CD4-positive, alpha-beta T cell treated with Interleukin-12 subunit alpha and Interleukin-12 subunit beta, for 1 hour (primary cell): ENCODE measurements around the gene BMP5.

Source experiments
- DNase-seq: peaks from one replicate; pipeline ENCODE4 v3.0.0-alpha.2; 2020

BMP5 gene

GRCh38 chr6:55870181-55870813 is 5.1 kb downstream of the BMP5 start:
- DNase-seq = no peak

DNA sequence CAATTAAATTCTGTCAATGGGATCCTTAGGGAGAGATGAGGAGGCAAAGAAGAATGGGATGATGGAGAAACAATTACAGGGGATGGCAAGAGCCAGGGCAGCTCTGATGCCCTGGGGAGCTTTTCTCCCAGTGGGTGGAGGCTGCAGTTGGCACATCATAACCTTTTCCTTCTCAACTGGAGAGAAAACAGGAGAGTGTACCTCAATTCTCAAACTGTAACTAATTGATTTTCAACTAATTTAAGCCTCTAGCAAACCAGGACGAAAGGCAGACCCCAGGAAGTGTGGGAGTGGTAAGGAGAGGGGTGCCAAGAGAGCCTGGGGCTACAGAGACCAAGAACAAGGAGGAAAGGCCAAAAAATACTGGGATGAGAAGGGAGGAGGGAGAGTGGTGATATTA is 5.7 kb downstream of the BMP5 start:
- DNase-seq = no peak

GRCh38 chr6:55868771-55869479 is 6.5 kb downstream of the BMP5 start:
- no peak for DNase-seq

GRCh38 chr6:55868176-55868575 is 7.2 kb downstream of the BMP5 start:
- no peak for DNase-seq

GRCh38 chr6:55866128-55866527 is 9.3 kb downstream of the BMP5 start:
- no peak for DNase-seq

DNA sequence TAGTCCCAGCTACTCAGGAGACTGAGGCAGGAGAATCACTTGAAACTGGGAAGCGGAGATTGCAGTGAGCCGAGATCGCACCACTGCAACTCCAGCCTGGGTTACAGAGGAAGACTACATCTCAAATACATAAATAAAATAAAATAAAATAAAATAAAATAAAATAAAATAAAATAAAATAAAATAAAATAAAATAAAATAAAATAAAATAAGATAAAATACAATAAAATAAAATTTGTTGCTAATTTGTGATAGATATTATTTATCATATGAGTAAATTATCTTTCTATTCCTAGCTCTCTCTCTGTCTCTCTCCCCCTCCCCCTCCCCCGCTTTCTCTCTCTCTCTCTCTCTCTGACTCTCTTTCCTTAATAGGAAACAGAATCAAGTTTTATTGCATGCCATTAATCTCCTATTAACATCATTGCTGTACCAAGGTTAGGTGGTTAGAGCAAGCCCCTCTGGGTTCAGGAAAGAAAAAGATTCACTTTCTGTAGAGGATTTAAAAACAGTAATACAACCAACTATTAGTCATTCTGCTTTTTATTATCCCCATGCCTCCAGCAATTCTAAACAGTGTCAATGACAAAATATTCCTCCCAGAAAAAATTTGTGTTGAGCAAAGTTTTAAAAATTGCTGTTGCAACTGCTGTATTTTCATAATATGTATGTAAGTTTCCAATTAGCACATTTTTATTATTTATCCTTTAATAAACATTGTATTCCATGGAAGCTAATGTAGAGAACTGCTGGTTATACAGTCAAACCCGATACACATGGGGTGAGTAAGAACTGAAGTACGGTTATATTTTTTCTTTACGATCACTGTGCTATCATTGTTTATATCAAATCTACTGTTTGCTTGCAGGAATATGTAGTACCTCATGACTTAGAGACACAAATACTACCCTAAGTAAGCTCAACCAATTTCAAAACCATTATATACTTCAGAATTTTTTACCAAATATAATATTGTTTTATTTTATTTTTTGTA is 22.1 kb downstream of the BMP5 start:
- DNase-seq = no peak

DNA sequence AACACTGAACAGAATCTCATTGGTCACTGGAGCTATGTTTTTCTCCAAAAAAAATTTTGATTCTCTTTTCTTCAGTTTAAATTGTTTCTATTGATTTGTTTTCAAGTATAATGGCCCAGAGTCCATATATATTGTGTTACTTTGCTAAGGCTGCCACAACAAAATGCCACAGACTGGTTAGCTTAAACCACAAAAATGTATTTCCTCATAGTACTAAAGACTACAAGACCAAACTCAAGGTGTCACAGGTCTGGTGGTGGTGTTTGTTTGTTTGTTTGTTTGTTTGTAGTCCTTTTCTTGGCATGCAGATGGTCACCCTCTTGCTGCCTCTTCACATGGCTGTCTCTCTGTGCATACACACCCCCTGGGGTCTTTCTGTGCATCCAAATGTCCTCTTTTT is 34.0 kb downstream of the BMP5 start:
- DNase-seq = no peak

GRCh38 chr6:55839080-55839479 is 36.3 kb downstream of the BMP5 start:
- no peak for DNase-seq

GRCh38 chr6:55836945-55837344 is 38.4 kb downstream of the BMP5 start:
- no peak for DNase-seq

- no peak for DNase-seq
Observed at GRCh38 chr6:55836481-55836880, 38.9 kb downstream of the BMP5 start.

GRCh38 chr6:55835220-55835619 is 40.2 kb downstream of the BMP5 start:
- DNase-seq = no peak

GRCh38 chr6:55833284-55833683 is 42.1 kb downstream of the BMP5 start:
- DNase-seq = no peak

GRCh38 chr6:55827818-55828522 is 47.4 kb downstream of the BMP5 start:
- DNase-seq = no peak

DNA sequence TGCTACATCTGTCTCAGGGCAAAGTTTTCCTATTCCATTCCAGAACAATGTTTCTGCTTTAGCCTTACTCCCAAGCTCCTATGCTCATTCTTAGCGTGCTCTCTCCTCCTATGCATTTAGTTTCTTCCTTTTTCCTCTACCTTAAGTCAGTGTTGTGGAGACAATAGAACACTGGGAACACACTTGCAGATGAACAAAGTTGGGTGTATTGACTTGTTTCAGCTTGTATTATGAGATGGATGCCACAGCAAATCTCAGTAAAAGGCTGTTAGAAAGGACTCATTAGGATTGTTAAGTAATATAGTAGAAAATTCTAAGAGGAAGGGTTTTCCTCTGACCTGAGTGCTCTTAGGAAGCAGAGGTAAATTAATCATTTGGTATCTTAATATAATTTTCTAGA is 48.4 kb downstream of the BMP5 start:
- no peak for DNase-seq

- no peak for DNase-seq
Observed at GRCh38 chr6:55825402-55826051, 49.9 kb downstream of the BMP5 start.

GRCh38 chr6:55822815-55823214 is 52.6 kb downstream of the BMP5 start:
- DNase-seq = no peak

DNA sequence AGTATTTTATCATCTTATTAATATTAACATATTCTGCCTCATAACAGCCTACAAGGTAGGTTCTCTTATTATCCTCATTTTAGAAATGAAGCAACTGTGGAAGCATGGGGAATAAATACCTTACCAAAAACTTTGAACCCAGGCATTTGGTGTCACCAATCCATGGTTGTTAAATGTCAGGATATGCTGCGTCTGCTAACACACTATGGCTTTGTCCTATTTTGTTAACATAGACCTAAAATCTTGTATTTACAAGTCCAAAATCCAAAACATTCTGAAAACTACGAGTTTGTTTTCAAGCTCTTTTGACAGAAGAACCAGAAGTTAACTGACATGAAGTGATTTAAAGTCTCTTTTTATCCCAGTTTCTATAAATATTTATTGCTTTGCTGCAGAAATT is 53.4 kb downstream of the BMP5 start:
- DNase-seq = no peak

- DNase-seq = no peak
Observed at GRCh38 chr6:55820696-55821095, 54.7 kb downstream of the BMP5 start.

DNA sequence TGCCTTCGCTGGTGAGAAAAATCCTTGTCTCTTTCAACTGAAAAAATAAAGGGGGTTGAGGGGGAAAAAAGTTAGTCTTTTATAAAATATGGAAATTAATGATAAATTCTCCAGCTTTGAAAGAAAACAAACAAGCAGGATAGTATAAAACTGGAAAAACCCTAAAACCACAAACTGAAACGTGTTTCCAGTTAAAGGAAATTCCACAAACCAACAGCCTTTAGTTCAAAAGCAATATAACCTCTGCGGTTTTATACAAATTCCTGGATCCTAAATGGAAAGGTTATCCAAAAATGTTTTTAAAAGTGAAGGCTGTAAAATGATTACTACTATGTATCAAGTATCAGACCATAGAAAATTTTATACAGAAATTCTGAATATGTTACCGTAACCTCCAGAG is 55.6 kb downstream of the BMP5 start:
- no peak for DNase-seq

DNA sequence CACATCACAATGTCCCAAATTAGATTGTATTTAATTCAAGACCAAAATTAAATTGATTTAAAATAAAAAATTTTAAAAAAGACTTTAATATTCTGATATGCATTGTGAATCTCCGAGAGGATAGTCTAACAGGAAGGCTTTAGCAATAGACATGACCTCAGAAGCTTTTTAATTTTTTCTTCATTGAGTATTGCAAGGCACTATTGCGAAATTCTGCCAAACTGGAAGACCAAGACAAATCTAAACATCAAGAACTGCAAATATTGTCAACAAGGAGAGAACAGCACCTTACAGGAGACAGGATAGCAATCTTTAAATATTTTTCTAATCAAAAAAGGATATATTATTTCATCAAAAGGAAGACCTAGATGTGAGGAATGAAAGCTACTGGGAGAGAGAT is 56.9 kb downstream of the BMP5 start:
- no peak for DNase-seq

- DNase-seq = no peak
Observed at GRCh38 chr6:55812509-55812908, 62.9 kb downstream of the BMP5 start.

DNA sequence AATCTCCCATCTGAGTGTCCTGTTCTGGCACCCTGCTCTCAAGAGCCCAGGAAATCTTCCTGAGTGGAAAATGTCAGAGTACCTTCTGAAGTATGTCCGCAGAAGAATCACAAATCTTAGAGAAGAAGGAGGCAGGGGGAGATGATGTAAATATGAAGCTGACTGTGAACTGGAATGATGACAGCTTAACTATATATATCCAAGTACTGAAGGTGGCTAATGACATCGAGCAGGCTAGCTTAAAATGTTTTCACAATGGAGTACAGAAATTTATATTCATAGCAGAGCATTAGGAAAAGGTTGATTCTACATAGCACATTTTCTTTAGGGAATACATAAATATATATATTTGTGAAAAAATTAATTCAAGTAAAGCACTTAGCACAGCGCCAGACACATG is 64.3 kb downstream of the BMP5 start:
- DNase-seq = no peak

- no peak for DNase-seq
Observed at GRCh38 chr6:55802259-55802658, 73.1 kb downstream of the BMP5 start.
